Gastroesophageal sphincter (tissue), 3 donors: Measurements from ENCODE around the gene NOX5.

Experiments
- POLR2AphosphoS5 ChIP-seq: sonication (generic); formaldehyde crosslinking; IDR thresholded peaks from one replicate; pipeline ENCODE4 v1.6.1; 2017; ENCODE audit warnings: antibody characterized with exemption
- TF ChIP-seq, protein P1 (sequence below), 4 experiments: fragments of 200-600 bp in 2 of 4; fragments of 450-650 bp in 2 of 4; sonication (generic) in 1 of 4; IDR thresholded peaks; one replicate each; pipeline ENCODE4 v1.5.1; 2017 to 2019; ENCODE audit warnings: antibody characterized with exemption in 4 of 4, mild to moderate bottlenecking in 2 of 4, moderate library complexity in 2 of 4

DNA sequence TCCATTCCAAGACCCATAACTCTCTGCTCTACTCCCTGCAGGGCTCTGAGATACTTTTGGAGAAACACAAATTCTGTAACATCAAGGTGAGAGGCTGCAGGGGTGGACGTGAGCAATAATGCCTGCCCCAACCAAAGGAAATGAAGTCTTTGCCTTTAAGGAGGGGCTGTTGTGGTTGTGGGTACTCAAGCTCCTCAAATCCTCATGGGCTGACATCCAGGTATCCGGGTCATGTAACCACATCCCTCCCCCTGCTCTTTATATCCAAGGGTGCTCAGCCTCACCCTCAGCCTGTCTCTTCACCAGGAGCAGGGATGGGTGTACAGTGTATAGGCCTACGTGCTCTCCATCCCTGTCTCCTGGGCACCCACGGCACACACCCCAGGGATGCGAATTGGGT is 32.3 kb downstream of the NOX5 start:
- TF ChIP-seq, protein P1, sequence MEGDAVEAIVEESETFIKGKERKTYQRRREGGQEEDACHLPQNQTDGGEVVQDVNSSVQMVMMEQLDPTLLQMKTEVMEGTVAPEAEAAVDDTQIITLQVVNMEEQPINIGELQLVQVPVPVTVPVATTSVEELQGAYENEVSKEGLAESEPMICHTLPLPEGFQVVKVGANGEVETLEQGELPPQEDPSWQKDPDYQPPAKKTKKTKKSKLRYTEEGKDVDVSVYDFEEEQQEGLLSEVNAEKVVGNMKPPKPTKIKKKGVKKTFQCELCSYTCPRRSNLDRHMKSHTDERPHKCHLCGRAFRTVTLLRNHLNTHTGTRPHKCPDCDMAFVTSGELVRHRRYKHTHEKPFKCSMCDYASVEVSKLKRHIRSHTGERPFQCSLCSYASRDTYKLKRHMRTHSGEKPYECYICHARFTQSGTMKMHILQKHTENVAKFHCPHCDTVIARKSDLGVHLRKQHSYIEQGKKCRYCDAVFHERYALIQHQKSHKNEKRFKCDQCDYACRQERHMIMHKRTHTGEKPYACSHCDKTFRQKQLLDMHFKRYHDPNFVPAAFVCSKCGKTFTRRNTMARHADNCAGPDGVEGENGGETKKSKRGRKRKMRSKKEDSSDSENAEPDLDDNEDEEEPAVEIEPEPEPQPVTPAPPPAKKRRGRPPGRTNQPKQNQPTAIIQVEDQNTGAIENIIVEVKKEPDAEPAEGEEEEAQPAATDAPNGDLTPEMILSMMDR (IDR thresholded peaks at IDR 0.05): no peak
- TF ChIP-seq POLR2AphosphoS5: no peak
